Panc1 (cell line): ENCODE results near the gene ADCY2. TPM values are rescaled to one million over a fixed set of nuclear protein-coding genes. Genes with fewer than 3 reads are reported as not detected.

ENCODE experiments used
- ATAC-seq: fragments of 200-7000 bp; cut with Tn5 transposase; 2 replicates; pipeline ENCODE4 v1.9.1; 2020; ENCODE audit warnings: mild to moderate bottlenecking, moderate library complexity
- BruUV-seq: library from RNA; stranded (reverse); fragments of 400-500 nt; replicated peaks from 2 replicates; lab custom pipeline; 2021; lab: Mats Ljungman, UMichigan
- CTCF ChIA-PET: fragments of 300-600 bp; sonication (Branson Sonifier 250); formaldehyde crosslinking; loops from one replicate; lab custom pipeline; 2022; ENCODE audit warnings: antibody characterized with exemption; lab: Charles Lee
- POLR2A ChIA-PET: fragments of 300-600 bp; sonication (Branson Sonifier 250); formaldehyde crosslinking; loops from one replicate; lab custom pipeline; 2022; ENCODE audit warnings: antibody characterized with exemption; lab: Charles Lee
- DNase-seq: peaks from one replicate; pipeline ENCODE4 v3.0.0-alpha.2; 2010; ENCODE audit warnings: low read depth, low spot score
- H3K27ac ChIP-seq: 2 replicates; pipeline ENCODE4 v1.5.1; 2011; ENCODE audit warnings: mild to moderate bottlenecking, low read length, inconsistent platforms
- H3K27me3 ChIP-seq: fragments of 200-500 bp; sonication (Bioruptor generic); 2 replicates; pipeline ENCODE4 v1.6.0; 2014; ENCODE audit warnings: low read length, inconsistent platforms; ENCODE audit not compliant: control insufficient read depth, insufficient read depth
- H3K36me3 ChIP-seq: fragments of 200-500 bp; sonication (Bioruptor generic); 2 replicates; pipeline ENCODE4 v1.5.1; 2014; ENCODE audit warnings: inconsistent platforms, mild to moderate bottlenecking, low read length, moderate library complexity; ENCODE audit not compliant: control insufficient read depth, insufficient read depth
- H3K4me1 ChIP-seq: 2 replicates; pipeline ENCODE4 v1.5.1; 2011; ENCODE audit warnings: inconsistent platforms, mild to moderate bottlenecking, low read length, moderate library complexity; ENCODE audit not compliant: control insufficient read depth, insufficient read depth
- H3K4me3 ChIP-seq, 2 experiments: 2 replicates each; pipeline ENCODE4 v1.5.1; 2011 to 2012; ENCODE audit warnings: low read depth in 2 of 2, low read length in 2 of 2, mild to moderate bottlenecking in 2 of 2, inconsistent platforms in 1 of 2, moderate library complexity in 1 of 2
- H3K9me3 ChIP-seq: fragments of 200-500 bp; sonication (Bioruptor generic); 2 replicates; pipeline ENCODE4 v1.5.1; 2014; ENCODE audit warnings: low read depth, mild to moderate bottlenecking, inconsistent platforms, low read length, moderate library complexity; ENCODE audit not compliant: control insufficient read depth, insufficient read depth
- CTCF ChIP-seq: fragments of 450-650 bp; IDR thresholded peaks from 2 replicates; pipeline ENCODE4 v1.5.1; 2017; ENCODE audit warnings: mild to moderate bottlenecking
- POLR2AphosphoS5 ChIP-seq: IDR thresholded peaks from 2 replicates; pipeline ENCODE4 v1.6.1; 2012; ENCODE audit warnings: mild to moderate bottlenecking, low read depth, low read length, moderate library complexity
- REST ChIP-seq, 2 experiments: IDR thresholded peaks; 2 replicates each; pipeline ENCODE4 v1.6.1; 2011 to 2012; ENCODE audit warnings: low read depth in 2 of 2, control low read depth in 1 of 2, low read length in 1 of 2, mild to moderate bottlenecking in 1 of 2, moderate library complexity in 1 of 2; ENCODE audit not compliant: insufficient read depth in 1 of 2
- SIN3A ChIP-seq: IDR thresholded peaks from 2 replicates; pipeline ENCODE4 v1.6.1; 2012; ENCODE audit warnings: low read depth, mild to moderate bottlenecking, low read length, moderate library complexity, borderline replicate concordance; ENCODE audit not compliant: insufficient read depth
- TCF7L2 ChIP-seq: IDR thresholded peaks from 2 replicates; pipeline ENCODE4 v1.6.1; 2011; ENCODE audit warnings: mild to moderate bottlenecking, low read depth, low read length, inconsistent platforms
- in situ Hi-C: cut with HindIII; loops from 2 replicates; pipeline ENCODE4 v1.10.0; 2016; ENCODE audit warnings: low sequenced_read_pairs, low pct_unique_long_range_greater_than_20kb
- intact Hi-C: fragments of 100-400 bp; cut with micrococcal nuclease; formaldehyde crosslinking; loops from one replicate; pipeline ENCODE4 v1.10.0; 2022; ENCODE audit not compliant: unreplicated experiment
- total RNA-seq: library from RNA; stranded (reverse); gene quantifications from one replicate; pipeline ENCODE4 v1.2.1, GENCODE V29; 2021; ENCODE audit not compliant: unreplicated experiment

Gene ADCY2
- total RNA-seq, 1 experiment from 2014 or later = 0.13 TPM

GRCh38 chr5:7610531-7611177 lies 214.7 kb downstream of the ADCY2 start:
- H3K9me3 ChIP-seq = no peaks in the 10 kb centered on the region
- intact Hi-C loops (no loop called here), in situ Hi-C loops (no loop called here)
- BruUV-seq = no TSS peak
- no peaks in the 10 kb centered on the region for H3K36me3 ChIP-seq
- DNase-seq (no peak), ATAC-seq (no peak)
- POLR2A ChIA-PET = no interaction called here
- H3K27ac ChIP-seq = no peak overlapping the region
- no peak overlapping the region for H3K4me3 ChIP-seq
- TF ChIP-seq REST (IDR thresholded peaks at IDR 0.05; ENCODE audit: insufficient read depth in 1 of 2, low read depth in 2 of 2, low read length in 1 of 2) (no peak), POLR2AphosphoS5 (no peak), CTCF (no peak), SIN3A (no peak), TCF7L2 (no peak)
- no peaks in the 10 kb centered on the region for H3K4me1 ChIP-seq
- CTCF ChIA-PET = no interaction called here
- no peaks in the 10 kb centered on the region for H3K27me3 ChIP-seq

GRCh38 chr5:7611518-7611917 lies 215.6 kb downstream of the ADCY2 start:
- intact Hi-C loops = no loop called here
- DNase-seq (no peak), ATAC-seq (no peak)
- H3K36me3 ChIP-seq = no peaks in the 10 kb centered on the region
- no peaks in the 10 kb centered on the region for H3K27me3 ChIP-seq
- POLR2A ChIA-PET = no interaction called here
- no peaks in the 10 kb centered on the region for H3K9me3 ChIP-seq
- in situ Hi-C loops = no loop called here
- BruUV-seq = no TSS peak
- TF ChIP-seq SIN3A = no peak
- no peak for TF ChIP-seq POLR2AphosphoS5
- TF ChIP-seq TCF7L2 = no peak
- no peak for TF ChIP-seq CTCF
- no peak for TF ChIP-seq REST (IDR thresholded peaks at IDR 0.05; ENCODE audit: insufficient read depth in 1 of 2, low read depth in 2 of 2, low read length in 1 of 2)
- CTCF ChIA-PET = no interaction called here
- no peak overlapping the region for H3K27ac ChIP-seq
- H3K4me3 ChIP-seq = no peak overlapping the region
- H3K4me1 ChIP-seq = no peaks in the 10 kb centered on the region
